ENCODE results near the gene FAM185A.
"Not testable (repeated sequence)": the region's sequence is repeated elsewhere in the genome, so short reads cannot be mapped to it uniquely, and the experiment has no call there.

GRCh38 chr7:102769657-102770192, 20.9 kb downstream of the FAM185A start:
- TF ChIP-seq CTCF, POLR2AphosphoS5, POLR2A, EP300 (IDR thresholded peaks at IDR 0.05): not testable (repeated sequence)

Measured in stomach (tissue), 4 donors.